Liver (tissue), 9 donors: Measurements from ENCODE around the gene DNMT1. TPM values are rescaled to one million over a fixed set of nuclear protein-coding genes. Genes with fewer than 3 reads are reported as not detected.

Source experiments
- DNase-seq: peaks from one replicate; pipeline ENCODE4 v3.0.0-alpha.2; 2017; ENCODE audit warnings: low spot score
- H3K27ac ChIP-seq, 2 donors: one replicate each; pipeline ENCODE4 v1.7.0; 2013; ENCODE audit warnings: inconsistent platforms in 2 of 2, low read length in 2 of 2, control low read depth in 1 of 2, low read depth in 1 of 2, mild to moderate bottlenecking in 1 of 2
- H3K27me3 ChIP-seq, 4 donors: one replicate each; pipeline versions ENCODE4 v1.6.1 to v1.7.0; 2013; ENCODE audit warnings: low read length in 3 of 4, inconsistent platforms in 1 of 4, mild to moderate bottlenecking in 1 of 4, moderate library complexity in 1 of 4; ENCODE audit not compliant: control insufficient read depth in 4 of 4, insufficient read depth in 4 of 4
- H3K36me3 ChIP-seq, 4 donors: one replicate each; pipeline versions ENCODE4 v1.6.1 to v1.7.0; 2013; ENCODE audit warnings: low read length in 3 of 4, mild to moderate bottlenecking in 3 of 4, low read depth in 1 of 4, moderate library complexity in 1 of 4; ENCODE audit not compliant: control insufficient read depth in 4 of 4, insufficient read depth in 3 of 4
- H3K4me1 ChIP-seq, 4 donors: one replicate each; pipeline versions ENCODE4 v1.6.1 to v1.7.0; 2013; ENCODE audit warnings: low read length in 3 of 4, mild to moderate bottlenecking in 3 of 4, moderate library complexity in 1 of 4; ENCODE audit not compliant: control insufficient read depth in 4 of 4, insufficient read depth in 4 of 4
- H3K4me3 ChIP-seq, 3 donors: one replicate each; pipeline versions ENCODE4 v1.6.1 to v1.7.0; 2013; ENCODE audit warnings: low read length in 3 of 3, control low read depth in 1 of 3, low read depth in 1 of 3, mild to moderate bottlenecking in 1 of 3
- H3K9ac ChIP-seq, 2 donors: one replicate each; pipeline ENCODE4 v1.7.0; 2013; ENCODE audit warnings: low read length in 2 of 2, mild to moderate bottlenecking in 2 of 2, moderate library complexity in 2 of 2, control low read depth in 1 of 2, low read depth in 1 of 2
- H3K9me3 ChIP-seq, 4 donors: one replicate each; pipeline versions ENCODE4 v1.6.1 to v1.7.0; 2013; ENCODE audit warnings: low read length in 3 of 4; ENCODE audit not compliant: control insufficient read depth in 4 of 4
- ATF3 ChIP-seq: IDR thresholded peaks from 2 replicates; pipeline ENCODE4 v1.6.1; 2016; ENCODE audit warnings: antibody characterized with exemption
- EGR1 ChIP-seq, 2 donors: IDR thresholded peaks; 2 replicates each; pipeline ENCODE4 v1.6.1; 2016 to 2018; ENCODE audit warnings: antibody characterized with exemption in 2 of 2, low read depth in 2 of 2
- FOXA2 ChIP-seq: IDR thresholded peaks from 2 replicates; pipeline ENCODE4 v1.6.1; 2016; ENCODE audit warnings: antibody characterized with exemption
- GABPA ChIP-seq, 2 donors: IDR thresholded peaks in 1 of 2; conservative IDR thresholded peaks in 1 of 2; 2 replicates each; pipeline ENCODE4 v1.6.1; 2016; ENCODE audit warnings: antibody characterized with exemption in 2 of 2, mild to moderate bottlenecking in 1 of 2, moderate library complexity in 1 of 2
- HNF4A ChIP-seq, 2 donors: conservative IDR thresholded peaks; 2 replicates each; pipeline ENCODE4 v1.6.1; 2016; ENCODE audit warnings: antibody characterized with exemption in 2 of 2, mild to moderate bottlenecking in 2 of 2
- JUND ChIP-seq, 2 donors: IDR thresholded peaks; 2 replicates each; pipeline ENCODE4 v1.6.1; 2016; ENCODE audit warnings: antibody characterized with exemption in 2 of 2
- RAD21 ChIP-seq, 2 donors: IDR thresholded peaks; 2 replicates each; pipeline ENCODE4 v1.6.1; 2016; ENCODE audit warnings: antibody characterized with exemption in 2 of 2, mild to moderate bottlenecking in 2 of 2
- REST ChIP-seq: IDR thresholded peaks from 2 replicates; pipeline ENCODE4 v1.6.1; 2016; ENCODE audit warnings: antibody characterized with exemption, mild to moderate bottlenecking
- TAF1 ChIP-seq: conservative IDR thresholded peaks from 2 replicates; pipeline ENCODE4 v1.6.1; 2016; ENCODE audit warnings: antibody characterized with exemption, mild to moderate bottlenecking
- YY1 ChIP-seq: IDR thresholded peaks from 2 replicates; pipeline ENCODE4 v1.6.1; 2016; ENCODE audit warnings: antibody characterized with exemption, mild to moderate bottlenecking
- WGBS: extraction: QIAGEN DNeasy Blood & Tissue Kit; methylation state at CpG from one replicate; pipeline ENCODE4 v1.1.7; 2013; 5-methylcytosine and 5-hydroxymethylcytosine counted together
- polyA plus RNA-seq, 2 donors: library from polyadenylated mRNA; stranded (reverse) in 1 of 2; unstranded in 1 of 2; fragments of 200-250 nt in 1 of 2; fragments of >200 nt in 1 of 2; fragmentation: Nextera tagmentation in 1 of 2; extraction: Ambion mirVana in 1 of 2; gene quantifications; one replicate each; pipeline versions ENCODE4 v1.2.1 to v1.2.3, GENCODE V29; 2013 to 2015
- total RNA-seq, 2 donors: library from RNA; depleted of rRNA; stranded (reverse); fragments of >200 nt; gene quantifications; one replicate each; pipeline ENCODE4 v1.2.3, GENCODE V29; 2014
- donor health status: healthy.
- donor health status: healthy.
- donor health status: healthy.
- donor health status: healthy.
- donor health status: healthy.

The DNMT1 gene
- total and polyA plus RNA-seq, 4 donors: 8.7 to 47.1 (median 20.0) TPM

DNA sequence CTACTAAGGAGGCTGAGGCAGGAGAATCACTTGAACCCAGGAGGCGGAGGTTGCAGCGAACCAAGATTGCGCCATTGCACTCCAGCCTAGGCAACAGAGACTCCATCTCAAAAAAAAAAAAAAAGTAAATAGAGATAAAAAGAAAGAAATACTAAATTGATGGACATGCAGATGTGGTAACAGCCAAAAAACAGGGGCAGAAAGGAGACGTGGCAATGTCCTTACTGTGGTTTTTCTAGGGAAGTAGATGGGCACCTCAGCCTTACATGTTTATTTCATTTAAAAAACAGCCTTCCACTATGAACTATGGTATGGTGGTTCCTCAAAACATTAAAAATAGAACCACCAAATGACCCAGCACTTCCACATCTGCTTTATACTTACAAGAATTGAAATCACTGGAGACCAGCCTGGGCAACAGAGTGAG is 68.5 kb downstream of the DNMT1 start:
- H3K36me3 ChIP-seq: peaks cover 0 to 3% (median 0%) of the 10 kb centered on the region in 4 donors
- H3K27me3 ChIP-seq: no peaks in the 10 kb centered on the region
- H3K4me1 ChIP-seq: no peaks in the 10 kb centered on the region
- H3K9me3 ChIP-seq: no peaks in the 10 kb centered on the region
- no peak overlapping the region for H3K4me3 ChIP-seq
- WGBS: 85% methylated on average over 4 of the region's 4 CpGs
- no peak overlapping the region for H3K9ac ChIP-seq
- H3K27ac ChIP-seq: no peak overlapping the region
- DNase-seq: no peak
- peak; percentile 44 for TF ChIP-seq YY1
- TF ChIP-seq TAF1: no peak
- no peak for TF ChIP-seq JUND (IDR thresholded peaks at IDR 0.05)
- TF ChIP-seq REST: no peak

DNA sequence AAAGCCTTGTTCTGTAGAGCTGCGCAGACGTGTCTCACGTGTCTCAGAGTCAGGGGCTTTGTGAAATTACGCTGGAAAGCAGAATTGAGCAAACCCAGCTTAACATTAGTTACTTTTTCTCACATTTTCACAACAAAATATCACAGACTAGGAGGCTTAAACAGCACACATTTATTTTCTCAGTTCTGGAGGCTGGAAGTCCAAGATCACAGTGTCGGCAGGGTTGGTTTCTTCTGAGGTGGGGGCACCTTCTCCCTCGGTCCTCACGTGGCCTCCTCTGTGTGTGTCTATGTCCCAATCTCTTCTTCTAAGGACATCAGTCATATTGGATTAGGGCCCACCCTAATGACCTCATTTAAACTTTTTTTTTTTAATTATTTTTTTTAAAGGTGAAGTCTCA is 70.3 kb downstream of the DNMT1 start:
- no peaks in the 10 kb centered on the region for H3K27me3 ChIP-seq
- 96% methylated on average over 7 of the region's 7 CpGs for WGBS
- H3K4me1 ChIP-seq: peaks cover 0 to under 1% (median 0%) of the 10 kb centered on the region in 4 donors
- H3K9me3 ChIP-seq: no peaks in the 10 kb centered on the region
- TF ChIP-seq RAD21 (IDR thresholded peaks at IDR 0.05) (no peak), EGR1 (IDR thresholded peaks at IDR 0.05; ENCODE audit: low read depth in 2 of 2) (no peak), TAF1 (no peak), JUND (IDR thresholded peaks at IDR 0.05) (no peak), GABPA (IDR thresholded peaks at IDR 0.05 in 1 of 2, conservative IDR thresholded peaks at IDR 0.05 in 1 of 2) (no peak), YY1 (no peak), ATF3 (no peak), FOXA2 (no peak), HNF4A (conservative IDR thresholded peaks at IDR 0.05) (no peak)
- DNase-seq: no peak
- no peak overlapping the region for H3K27ac ChIP-seq
- H3K36me3 ChIP-seq: peaks cover 0 to 3% (median 0%) of the 10 kb centered on the region in 4 donors
- H3K4me3 ChIP-seq: no peak overlapping the region
- no peak overlapping the region for H3K9ac ChIP-seq

- no peak for DNase-seq
- peaks cover 4 to 13% (median 10%) of the 10 kb centered on the region in 4 donors for H3K4me1 ChIP-seq
- H3K9ac ChIP-seq: no peak overlapping the region
- H3K9me3 ChIP-seq: no peaks in the 10 kb centered on the region
- no peak for TF ChIP-seq HNF4A (conservative IDR thresholded peaks at IDR 0.05)
- 88% methylated on average over 6 of the region's 6 CpGs for WGBS
- H3K36me3 ChIP-seq: peaks cover 2 to 11% (median 4%) of the 10 kb centered on the region in 4 donors
- H3K27ac ChIP-seq: no peak overlapping the region
- H3K27me3 ChIP-seq: no peaks in the 10 kb centered on the region
- no peak overlapping the region for H3K4me3 ChIP-seq
These were observed 72.7 kb downstream of the DNMT1 start for GRCh38 chr19:10122045-10122444.
